HEK293T (cell line): ENCODE measurements around the gene TESK2.
A peak's percentile ranks its signal among the peaks of the same experiment; 100 is the strongest.
"Not testable (repeated sequence)": the region's sequence is repeated elsewhere in the genome, so short reads cannot be mapped to it uniquely, and the experiment has no call there.

Experiments used
- CTCF ChIA-PET: fragments of 350-600 bp; formaldehyde crosslinking; extraction: SDS; loops from one replicate; lab custom pipeline; 2021; ENCODE audit warnings: antibody characterized with exemption, inconsistent platforms; lab: Yijun Ruan, JAX
- POLR2A ChIA-PET: fragments of 350-600 bp; formaldehyde crosslinking; extraction: SDS; loops from one replicate; lab custom pipeline; 2020; ENCODE audit warnings: antibody characterized with exemption, inconsistent platforms; lab: Yijun Ruan, JAX
- DNase-seq: peaks from one replicate; pipeline ENCODE4 v3.0.0; 2012; ENCODE audit warnings: mixed read lengths; ENCODE audit errors: extremely low spot score
- CTBP1 ChIP-seq: fragments of 450-650 bp; IDR thresholded peaks from 2 replicates; pipeline ENCODE4 v1.6.1; 2016; ENCODE audit warnings: borderline replicate concordance
- FOXA1 ChIP-seq: fragments of 450-650 bp; IDR thresholded peaks from 2 replicates; pipeline ENCODE4 v1.6.1; 2016; ENCODE audit warnings: mild to moderate bottlenecking
- FOXK2 ChIP-seq: fragments of 450-650 bp; IDR thresholded peaks from 2 replicates; pipeline ENCODE4 v1.6.1; 2016; ENCODE audit warnings: mild to moderate bottlenecking
- FOXM1 ChIP-seq: fragments of 450-650 bp; IDR thresholded peaks from 2 replicates; pipeline ENCODE4 v1.6.1; 2017; ENCODE audit warnings: mild to moderate bottlenecking, borderline replicate concordance
- L3MBTL2 ChIP-seq: fragments of 450-650 bp; conservative IDR thresholded peaks from 2 replicates; pipeline ENCODE4 v1.6.1; 2016; ENCODE audit warnings: mild to moderate bottlenecking
- LEF1 ChIP-seq: fragments of 450-650 bp; IDR thresholded peaks from 2 replicates; pipeline ENCODE4 v1.6.1; 2017; ENCODE audit warnings: mild to moderate bottlenecking, borderline replicate concordance
- NFRKB ChIP-seq: fragments of 450-650 bp; IDR thresholded peaks from 2 replicates; pipeline ENCODE4 v1.6.1; 2016; ENCODE audit warnings: mild to moderate bottlenecking, moderate library complexity
- SP1 ChIP-seq: fragments of 450-650 bp; IDR thresholded peaks from 2 replicates; pipeline ENCODE4 v1.6.1; 2017
- SUZ12 ChIP-seq: fragments of 450-650 bp; IDR thresholded peaks from 2 replicates; pipeline ENCODE4 v1.6.1; 2016; ENCODE audit warnings: mild to moderate bottlenecking
- TARDBP ChIP-seq: fragments of 450-650 bp; IDR thresholded peaks from 2 replicates; pipeline ENCODE4 v1.6.1; 2016
- ZNF384 ChIP-seq: fragments of 450-650 bp; IDR thresholded peaks from 2 replicates; pipeline ENCODE4 v1.6.1; 2016
- TF ChIP-seq, protein P1 (sequence below): fragments of 450-650 bp; IDR thresholded peaks from 2 replicates; pipeline ENCODE4 v1.6.1; 2016

TESK2 gene, protein sequence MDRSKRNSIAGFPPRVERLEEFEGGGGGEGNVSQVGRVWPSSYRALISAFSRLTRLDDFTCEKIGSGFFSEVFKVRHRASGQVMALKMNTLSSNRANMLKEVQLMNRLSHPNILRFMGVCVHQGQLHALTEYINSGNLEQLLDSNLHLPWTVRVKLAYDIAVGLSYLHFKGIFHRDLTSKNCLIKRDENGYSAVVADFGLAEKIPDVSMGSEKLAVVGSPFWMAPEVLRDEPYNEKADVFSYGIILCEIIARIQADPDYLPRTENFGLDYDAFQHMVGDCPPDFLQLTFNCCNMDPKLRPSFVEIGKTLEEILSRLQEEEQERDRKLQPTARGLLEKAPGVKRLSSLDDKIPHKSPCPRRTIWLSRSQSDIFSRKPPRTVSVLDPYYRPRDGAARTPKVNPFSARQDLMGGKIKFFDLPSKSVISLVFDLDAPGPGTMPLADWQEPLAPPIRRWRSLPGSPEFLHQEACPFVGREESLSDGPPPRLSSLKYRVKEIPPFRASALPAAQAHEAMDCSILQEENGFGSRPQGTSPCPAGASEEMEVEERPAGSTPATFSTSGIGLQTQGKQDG

DNA sequence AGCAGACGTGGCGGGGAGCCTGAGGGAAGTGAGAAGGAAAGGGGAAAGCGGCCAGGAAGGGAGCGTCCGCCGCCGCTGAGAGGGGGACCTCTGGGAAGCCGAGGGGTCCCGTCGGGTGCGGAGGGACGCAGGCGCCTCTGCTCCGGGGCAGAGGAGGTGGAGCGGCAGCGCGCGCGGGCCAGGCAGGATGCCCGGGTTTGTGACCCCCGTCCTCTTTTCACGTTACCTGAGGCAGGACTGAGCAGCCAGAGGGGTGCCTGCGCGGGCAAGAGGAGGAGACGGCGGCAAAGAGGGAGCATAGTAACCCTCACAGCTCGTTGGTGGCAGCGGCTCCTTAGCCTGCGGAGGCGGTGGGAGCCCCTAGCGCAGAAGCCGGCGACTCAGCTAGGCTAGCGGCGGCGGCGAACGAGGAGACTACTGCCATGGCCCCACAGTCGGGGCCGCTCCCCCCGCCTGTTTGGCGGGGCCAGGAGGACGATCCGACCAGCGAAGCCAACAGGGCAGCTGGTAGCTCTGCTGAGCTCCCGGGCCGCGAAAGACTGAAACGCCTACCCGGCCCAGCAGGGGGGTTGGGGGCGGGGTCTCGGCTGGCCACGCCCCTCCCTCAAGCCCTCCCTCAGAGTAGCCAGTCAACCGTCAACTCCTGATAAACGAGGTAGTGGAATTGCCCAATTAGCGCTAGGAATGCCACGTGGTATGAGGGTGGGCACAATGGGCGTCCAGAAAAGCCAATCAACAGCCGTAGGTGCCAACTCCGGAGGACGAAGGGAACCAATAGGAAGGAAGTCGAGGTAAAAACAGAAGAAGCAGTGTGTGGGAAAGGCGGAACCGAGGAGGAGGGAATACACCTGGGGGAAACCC is at the start of gene TESK2:
TESK2 (minus strand) TSS at position 538 of the 861 bp plus-strand sequence. CDS start 33,378 bp downstream, outside the sequence.
- POLR2A ChIA-PET, result interaction anchor here (0.6 to 4.8 kb wide), 11 partner anchors 10 to 659 kb away, joined by 3 to 36 read pairs (median 7); partner anchors contain the start of genes CCDC163, HECTD3, MMACHC and MUTYH
- TF ChIP-seq, protein P1, sequence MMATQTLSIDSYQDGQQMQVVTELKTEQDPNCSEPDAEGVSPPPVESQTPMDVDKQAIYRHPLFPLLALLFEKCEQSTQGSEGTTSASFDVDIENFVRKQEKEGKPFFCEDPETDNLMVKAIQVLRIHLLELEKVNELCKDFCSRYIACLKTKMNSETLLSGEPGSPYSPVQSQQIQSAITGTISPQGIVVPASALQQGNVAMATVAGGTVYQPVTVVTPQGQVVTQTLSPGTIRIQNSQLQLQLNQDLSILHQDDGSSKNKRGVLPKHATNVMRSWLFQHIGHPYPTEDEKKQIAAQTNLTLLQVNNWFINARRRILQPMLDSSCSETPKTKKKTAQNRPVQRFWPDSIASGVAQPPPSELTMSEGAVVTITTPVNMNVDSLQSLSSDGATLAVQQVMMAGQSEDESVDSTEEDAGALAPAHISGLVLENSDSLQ, result peak; percentile 99
- TF ChIP-seq SP1, result peak; percentile 91
- TF ChIP-seq CTBP1, result no peak
- TF ChIP-seq L3MBTL2, result peak; percentile 98
- CTCF ChIA-PET, result interaction anchor here (0.7 to 2.2 kb wide), 7 partner anchors 21 to 151 kb away, joined by 3 to 7 read pairs (median 4); partner anchors contain the start of genes MUTYH and TOE1
- peak; percentile 94 for DNase-seq

DNA sequence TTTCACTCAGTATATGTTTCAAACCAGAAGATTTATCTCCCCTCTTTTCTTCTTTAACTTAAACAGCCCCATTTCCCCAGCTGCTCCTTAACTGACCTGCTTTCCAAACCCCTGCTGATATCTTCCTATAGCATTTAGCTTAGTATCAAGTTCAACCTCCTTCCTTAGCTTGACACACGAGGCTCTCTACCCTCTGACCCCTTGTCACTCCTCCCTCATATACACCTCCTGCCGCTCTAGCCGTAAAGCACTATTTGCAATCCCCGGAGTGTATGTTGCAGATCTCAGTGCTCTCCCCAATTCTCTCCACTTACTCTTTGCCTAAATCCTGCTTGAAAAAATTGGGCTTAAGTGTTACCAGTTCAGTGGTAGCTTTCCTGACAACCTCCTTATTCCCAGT is 45.9 kb upstream of the TESK2 start:
- POLR2A ChIA-PET, result interaction anchor here (1.0 to 5.6 kb wide), 5 partner anchors 9 to 16 kb away, joined by 3 to 45 read pairs (median 5); partner anchors contain the start of genes AKR1A1 and PRDX1
- CTCF ChIA-PET, result interaction anchor here (0.5 kb wide), 1 partner anchor 12 kb away, joined by 3 read pairs; no protein-coding TSS in a partner anchor
- no peak for TF ChIP-seq CTBP1
- TF ChIP-seq SUZ12, result no peak
- TF ChIP-seq NFRKB, result no peak
- TF ChIP-seq L3MBTL2, result 0 out of 2 replicates have a peak, but pooled peaks have one; percentile 23
- TF ChIP-seq LEF1, result no peak
- DNase-seq, result no peak

DNA sequence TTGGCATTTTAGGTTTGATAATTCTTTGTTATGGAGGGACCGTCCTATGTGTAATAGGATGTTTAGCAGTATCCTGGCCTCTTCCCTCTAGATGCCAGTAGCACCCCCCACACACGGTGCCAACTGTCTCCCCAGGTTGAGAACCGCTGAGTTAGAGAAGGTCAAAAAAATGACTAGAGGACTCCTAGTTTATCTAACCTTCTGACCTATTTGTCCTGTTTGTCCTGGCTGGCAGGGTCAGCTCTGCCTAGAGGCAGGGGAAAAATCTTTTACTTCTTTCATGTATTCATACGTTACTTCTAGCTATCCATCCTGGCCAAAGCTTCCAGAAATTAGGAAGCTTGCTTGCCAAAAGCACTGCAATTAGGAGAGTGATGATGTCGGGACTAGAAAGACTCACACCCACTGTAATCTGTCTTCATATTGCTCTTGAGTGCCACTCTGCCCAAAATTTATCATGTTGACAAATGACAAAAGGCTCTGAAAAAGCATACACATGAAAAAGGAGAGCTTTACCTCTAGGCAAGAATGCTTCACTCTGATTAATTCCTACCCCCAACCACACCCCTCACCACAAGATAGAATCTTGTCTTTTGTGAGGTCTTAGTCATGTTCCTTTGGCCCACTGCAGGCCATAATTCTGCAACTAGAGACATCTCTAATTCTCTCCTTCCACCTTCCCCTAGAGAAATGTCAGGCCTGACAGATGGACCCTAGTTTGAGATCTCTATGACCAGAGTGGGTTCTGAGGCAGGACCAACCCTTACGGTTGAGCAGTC is 45.2 kb upstream of the TESK2 start:
- TF ChIP-seq FOXK2 (no peak), L3MBTL2 (no peak)
- DNase-seq, result no peak
- CTCF ChIA-PET, result interaction anchor here (0.5 kb wide), 1 partner anchor 13 kb away, joined by 3 read pairs; no protein-coding TSS in a partner anchor
- POLR2A ChIA-PET, result interaction anchor here (1.0 to 5.6 kb wide), 4 partner anchors 9 to 15 kb away, joined by 3 to 45 read pairs (median 9); partner anchors contain the start of genes AKR1A1 and PRDX1

DNA sequence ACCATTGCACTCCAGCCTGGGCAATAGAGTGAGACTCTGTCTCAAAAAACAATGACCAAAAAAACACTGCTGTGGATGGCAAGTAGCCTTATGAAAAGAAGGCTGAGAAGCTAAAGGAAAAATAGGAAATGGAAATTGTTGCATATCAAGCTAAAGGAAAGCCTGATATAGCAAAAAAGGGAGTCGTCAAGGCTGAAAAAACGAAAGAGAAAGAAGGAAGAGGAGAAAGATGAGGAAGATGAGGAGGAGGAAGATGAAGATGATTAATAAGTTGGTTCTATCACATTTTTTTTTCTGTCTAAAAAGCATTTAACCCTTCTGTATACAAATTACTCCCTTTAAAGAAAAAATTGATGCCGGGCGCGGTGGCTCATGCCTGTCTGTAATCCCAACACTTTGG is 40.9 kb upstream of the TESK2 start:
- DNase-seq, result no peak
- ChIA-PET CTCF (no interaction called here), POLR2A (interaction anchor here (2.5 kb wide), 1 partner anchor 10 kb away, joined by 10 read pairs; the partner anchor contains the start of gene PRDX1)
- TF ChIP-seq LEF1, result no peak
- TF ChIP-seq FOXM1, result no peak
- TF ChIP-seq CTBP1, result no peak
- no peak for TF ChIP-seq SP1
- TF ChIP-seq FOXA1, result no peak
- TF ChIP-seq L3MBTL2, result no peak
- TF ChIP-seq TARDBP, result no peak

DNA sequence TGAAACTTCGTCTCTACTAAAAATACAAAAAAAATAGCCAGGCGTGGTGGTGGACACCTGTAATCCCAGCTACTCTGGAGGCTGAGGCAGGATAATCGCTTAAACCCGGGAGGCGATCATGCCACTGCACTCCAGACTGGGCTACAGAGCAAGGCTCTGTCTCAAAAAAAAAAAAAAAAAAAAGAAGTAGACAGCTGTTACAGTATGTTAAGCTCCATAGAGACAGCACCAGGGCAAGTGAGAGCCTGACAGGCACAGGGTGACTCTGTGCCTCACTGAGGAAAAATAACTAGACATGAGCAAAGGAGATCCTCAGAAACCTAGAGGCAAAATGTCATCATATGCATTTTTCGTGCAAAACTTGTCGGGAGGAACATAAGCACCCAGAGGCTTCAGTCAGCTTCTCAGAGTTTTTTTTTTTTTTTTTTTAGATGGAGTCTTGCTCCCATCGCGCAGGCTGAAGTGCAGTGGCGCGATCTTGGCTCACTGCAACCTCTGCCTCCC is 39.7 kb upstream of the TESK2 start:
- POLR2A ChIA-PET, result interaction anchor here (2.2 kb wide), 1 partner anchor 9 kb away, joined by 8 read pairs; the partner anchor contains the start of gene PRDX1
- CTCF ChIA-PET, result interaction anchor here (0.6 kb wide), 1 partner anchor 36 kb away, joined by 3 read pairs; no protein-coding TSS in a partner anchor
- DNase-seq, result no peak
- TF ChIP-seq FOXK2 (no peak), ZNF384 (peak; percentile 47)

DNA sequence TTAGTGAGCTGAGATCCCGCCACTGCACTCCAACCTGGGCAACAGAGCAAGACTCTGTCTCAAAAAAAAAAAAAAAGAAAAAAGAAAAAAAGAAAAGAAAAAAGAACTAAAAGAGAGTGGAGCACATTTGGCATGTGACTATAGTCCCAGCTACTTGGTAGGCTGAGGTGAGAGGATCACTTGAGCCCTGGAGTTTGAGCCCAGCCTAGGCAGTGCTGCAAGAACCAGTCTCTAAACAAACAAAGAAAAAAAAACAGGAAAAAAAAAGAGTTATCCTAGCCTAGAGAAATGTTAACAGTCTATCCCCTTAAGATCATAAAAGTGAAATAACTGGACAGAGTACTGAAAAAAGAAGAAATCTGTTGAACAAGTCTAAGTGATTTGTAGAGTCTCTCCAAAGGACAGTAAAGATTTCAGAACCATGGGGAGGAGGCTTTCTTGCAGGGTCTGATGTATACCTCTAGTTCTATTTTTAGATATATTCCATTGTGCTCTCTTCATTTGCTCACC is 35.2 kb upstream of the TESK2 start:
- TF ChIP-seq FOXM1 (no peak), LEF1 (no peak)
- ChIA-PET CTCF (no interaction called here), POLR2A (interaction anchor here (1.5 to 1.7 kb wide), 2 partner anchors 10 to 25 kb away, joined by 3 to 4 read pairs; partner anchors contain the start of gene AKR1A1)

DNA sequence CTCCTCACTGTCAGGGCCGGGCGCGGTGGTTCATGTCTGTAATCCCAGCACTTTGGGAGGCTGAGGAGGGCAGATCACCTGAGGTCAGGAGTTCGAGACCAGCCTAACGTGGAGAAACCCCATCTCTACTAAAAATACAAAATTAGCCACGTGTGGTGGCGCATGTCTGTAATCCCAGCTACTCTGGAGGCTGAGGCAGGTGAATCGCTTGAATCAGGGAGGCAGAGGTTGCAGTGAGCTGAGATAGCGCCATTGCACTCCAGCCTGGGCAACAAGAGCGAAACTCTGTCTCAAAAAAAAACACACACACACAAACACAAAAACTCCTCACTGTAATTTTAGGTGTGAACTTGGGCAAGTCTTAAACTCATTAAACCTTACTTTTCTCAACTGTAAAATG is 33.0 kb upstream of the TESK2 start:
- not testable (repeated sequence) for DNase-seq
- ChIA-PET CTCF (interaction anchor here (2.1 kb wide), 1 partner anchor 45 kb away, joined by 6 read pairs; no protein-coding TSS in a partner anchor), POLR2A (interaction anchor here (0.6 to 5.7 kb wide), 4 partner anchors 13 to 638 kb away, joined by 3 to 68 read pairs (median 24); partner anchors contain the start of gene AKR1A1)

More for the DNA sequence above, 35.2 kb upstream of the TESK2 start:
- DNase-seq, result no peak

DNA sequence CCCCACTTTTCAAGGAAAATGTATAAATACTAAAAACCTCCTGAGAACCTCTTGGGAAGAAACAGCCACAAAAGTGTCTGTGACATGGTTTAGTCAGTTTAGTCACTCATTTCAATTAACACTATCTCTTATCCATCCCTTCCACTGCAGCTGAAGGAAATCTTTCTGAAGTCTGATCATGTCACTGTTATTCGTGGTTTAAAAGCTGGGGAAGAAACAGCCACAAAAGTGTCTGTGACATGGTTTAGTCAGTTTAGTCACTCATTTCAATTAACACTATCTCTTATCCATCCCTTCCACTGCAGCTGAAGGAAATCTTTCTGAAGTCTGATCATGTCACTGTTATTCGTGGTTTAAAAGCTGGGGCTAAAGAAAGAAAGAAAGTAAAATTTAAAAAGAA is 32.6 kb upstream of the TESK2 start:
- POLR2A ChIA-PET, result interaction anchor here (0.6 to 5.7 kb wide), 5 partner anchors 13 to 638 kb away, joined by 3 to 68 read pairs (median 3); partner anchors contain the start of gene AKR1A1
- CTCF ChIA-PET, result interaction anchor here (2.1 kb wide), 1 partner anchor 46 kb away, joined by 6 read pairs; no protein-coding TSS in a partner anchor
- DNase-seq, result not testable (repeated sequence)
